SIG-M5 (cell line): ENCODE results near the gene KMT2A.
"Not testable (repeated sequence)": the region's sequence is repeated elsewhere in the genome, so short reads cannot be mapped to it uniquely, and the experiment has no call there.

Source experiments
- DNase-seq: peaks from one replicate; lab custom pipeline; 2025; lab: John Stamatoyannopoulos, UW

The KMT2A gene

DNA sequence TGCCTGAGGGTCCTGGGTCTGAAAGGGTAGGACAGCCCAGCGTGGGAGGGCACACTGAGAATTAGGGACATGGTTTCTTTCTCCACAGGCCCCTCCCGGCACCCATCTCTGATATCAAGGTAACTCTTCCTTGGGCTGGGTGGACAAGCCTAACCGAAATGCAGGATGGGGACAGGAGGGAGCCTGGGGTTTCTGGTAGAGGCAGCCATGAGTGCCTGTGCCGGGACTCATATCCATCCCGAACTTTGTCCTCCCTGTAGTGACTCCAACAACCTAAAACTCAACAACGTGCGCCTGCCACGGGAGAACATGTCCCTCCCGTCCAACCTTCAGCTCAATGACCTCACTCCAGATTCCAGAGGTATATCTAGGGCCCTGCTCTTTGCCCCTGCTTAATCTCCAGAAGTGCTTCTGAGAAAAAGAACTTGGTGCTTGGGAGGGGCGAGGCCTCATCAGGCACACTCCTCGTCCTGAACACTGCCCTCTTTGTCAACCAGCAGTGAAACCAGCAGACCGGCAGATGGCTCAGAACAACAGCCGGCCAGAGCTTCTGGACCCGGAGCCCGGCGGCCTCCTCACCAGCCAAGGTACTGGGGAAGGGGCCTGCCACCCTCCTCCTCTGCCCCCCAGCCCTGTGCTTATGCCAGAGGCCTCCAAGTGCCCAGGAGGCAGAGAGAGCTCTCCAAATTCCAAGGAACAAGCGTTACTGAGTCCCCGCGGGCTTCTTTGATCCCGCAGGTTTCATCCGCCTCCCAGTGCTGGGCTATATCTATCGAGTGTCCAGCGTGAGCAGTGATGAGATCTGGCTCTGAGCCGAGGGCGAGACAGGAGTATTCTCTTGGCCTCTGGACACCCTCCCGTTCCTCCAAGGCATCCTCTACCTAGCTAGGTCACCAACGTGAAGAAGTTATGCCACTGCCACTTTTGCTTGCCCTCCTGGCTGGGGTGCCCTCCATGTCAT is 97.8 kb downstream of the KMT2A start:
- no peak for DNase-seq

GRCh38 chr11:118535261-118535660 is 99.0 kb downstream of the KMT2A start:
- no peak for DNase-seq

GRCh38 chr11:118536726-118537125 is 100.4 kb downstream of the KMT2A start:
- DNase-seq: no peak

DNA sequence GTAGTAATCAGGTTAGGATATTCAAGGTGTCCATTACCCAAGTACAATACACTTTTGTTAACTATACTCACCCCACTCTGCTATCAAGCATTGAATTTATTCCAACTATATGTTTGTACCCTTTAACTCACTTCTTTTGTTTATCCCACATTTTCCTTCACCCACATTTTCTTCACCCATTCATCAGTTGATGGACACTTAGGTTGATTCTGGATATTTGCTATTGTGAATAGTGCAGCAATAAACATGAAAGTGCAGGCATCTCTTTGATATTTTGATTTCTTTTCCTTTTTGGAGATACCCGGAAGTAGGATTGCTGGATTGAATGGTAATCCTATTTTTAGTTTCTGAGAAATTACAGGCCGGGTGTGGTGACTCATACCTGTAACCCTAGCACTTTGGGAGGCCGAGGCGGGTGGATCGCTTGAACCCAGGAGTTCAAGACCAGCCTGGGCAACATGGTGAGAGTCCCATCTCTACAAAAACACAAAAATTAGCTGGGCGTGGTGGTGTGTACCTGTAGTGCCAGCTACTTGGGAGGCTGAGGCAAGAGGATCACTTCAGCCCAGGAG is 101.2 kb downstream of the KMT2A start:
- no peak for DNase-seq

DNA sequence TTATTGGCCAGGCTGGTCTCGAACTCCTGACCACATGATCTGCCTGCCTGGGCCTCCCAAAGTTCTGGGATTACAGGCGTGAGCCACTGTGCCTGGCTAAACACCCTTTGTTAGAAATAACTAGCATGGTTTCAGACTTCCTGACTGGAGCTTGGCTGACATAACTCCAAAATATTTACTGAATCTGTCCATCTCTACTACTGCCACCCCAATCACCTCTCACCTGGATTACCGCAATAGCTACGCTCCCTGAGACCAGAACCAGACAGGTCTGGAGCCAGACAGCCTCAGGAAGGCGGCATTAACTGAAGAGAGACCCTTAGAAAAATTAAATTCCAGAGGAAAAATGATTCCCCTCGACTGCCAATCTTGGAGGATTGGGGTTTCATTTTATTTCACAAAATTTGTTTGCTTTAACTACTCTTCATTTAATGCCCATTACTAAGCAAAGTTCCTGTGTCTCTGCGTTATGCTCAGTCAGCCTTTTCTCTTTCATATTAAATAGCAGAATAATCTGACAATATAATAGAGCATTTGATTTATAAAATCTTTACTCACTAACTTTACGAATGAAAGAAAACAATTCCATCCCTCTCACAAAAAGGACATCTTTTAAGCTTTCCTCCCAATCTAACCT is 107.8 kb downstream of the KMT2A start:
- DNase-seq: no peak

GRCh38 chr11:118544647-118545010 is 108.3 kb downstream of the KMT2A start:
- no peak for DNase-seq

GRCh38 chr11:118545533-118545932 is 109.2 kb downstream of the KMT2A start:
- no peak for DNase-seq

DNA sequence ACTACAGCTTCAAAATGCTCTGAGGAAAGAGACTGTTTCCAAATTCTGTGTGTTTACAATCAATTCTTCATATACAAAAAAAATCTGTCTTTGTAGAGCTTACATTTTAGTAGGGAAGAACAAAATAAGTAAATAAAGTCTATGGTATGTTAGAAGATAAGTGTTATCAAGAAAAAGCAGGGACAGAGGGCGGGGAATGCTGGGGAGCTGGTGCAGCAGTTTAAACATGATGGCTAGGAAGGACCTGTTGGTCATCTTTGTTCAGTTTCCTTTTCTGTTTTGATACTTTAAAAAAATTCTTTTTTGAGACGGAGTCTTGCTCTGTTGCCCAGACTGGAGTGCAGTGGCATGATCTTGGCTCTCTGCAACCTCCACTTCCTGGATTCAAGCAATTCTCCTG is 110.8 kb downstream of the KMT2A start:
- DNase-seq: no peak

DNA sequence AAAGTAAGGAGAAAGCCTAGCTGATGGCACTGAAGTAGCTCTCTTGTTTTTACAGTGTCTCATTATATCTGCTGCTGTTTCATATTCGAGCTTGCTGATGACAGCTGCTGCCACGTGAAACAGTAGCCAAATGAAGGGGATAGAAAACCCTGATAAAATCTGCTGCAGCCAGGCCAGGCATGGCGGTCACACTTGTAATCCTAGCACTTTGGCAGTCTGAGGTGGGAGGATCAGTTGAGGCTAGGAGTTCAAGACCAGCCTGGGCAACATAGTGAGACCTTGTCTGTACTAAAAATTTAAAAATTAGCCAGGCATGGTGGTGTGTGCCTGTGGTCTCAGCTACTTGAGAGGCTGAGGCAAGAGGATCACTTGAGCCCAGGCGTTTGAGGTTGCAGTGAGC is 116.0 kb downstream of the KMT2A start:
- DNase-seq: no peak

DNA sequence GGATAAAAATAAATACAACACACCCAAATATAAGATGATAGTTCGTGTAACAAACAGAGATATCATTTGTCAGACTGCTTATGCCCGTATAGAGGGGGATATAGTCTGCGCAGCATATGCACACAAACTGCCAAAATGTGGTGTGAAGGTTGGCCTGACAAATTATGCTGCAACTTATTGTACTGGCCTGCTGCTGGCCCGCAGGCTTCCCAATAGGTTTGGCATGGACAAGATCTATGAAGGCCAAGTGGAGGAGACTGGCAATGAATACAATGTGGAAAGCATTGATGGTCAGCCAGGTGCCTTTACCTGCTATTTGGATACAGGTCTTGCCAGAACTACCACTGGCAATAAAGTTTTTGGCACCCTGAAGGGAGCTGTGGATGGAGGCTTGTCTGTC is 124.5 kb downstream of the KMT2A start:
- DNase-seq: no peak

- no peak for DNase-seq
These were observed 128.8 kb downstream of the KMT2A start for GRCh38 chr11:118565051-118565450.

- no peak for DNase-seq
These were observed 133.4 kb downstream of the KMT2A start for GRCh38 chr11:118569670-118570069.

DNA sequence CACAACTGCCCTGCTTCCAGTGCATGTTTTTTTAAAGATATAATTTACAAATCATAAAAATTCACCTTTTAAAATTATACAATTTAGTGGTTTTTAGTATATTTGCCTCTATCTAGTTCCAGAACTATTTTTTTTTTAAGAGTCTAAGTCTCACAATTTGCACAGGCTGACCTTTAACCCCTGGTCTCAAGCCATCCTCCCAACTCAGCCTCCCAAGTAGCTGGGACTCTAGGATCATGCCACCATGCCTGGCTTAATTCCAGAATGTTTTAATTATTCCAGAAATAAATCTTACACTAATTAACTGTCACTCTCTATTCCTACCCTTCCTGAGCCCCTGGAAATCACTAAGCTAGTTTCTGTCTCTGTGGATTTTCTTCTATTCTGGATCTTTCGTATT is 134.5 kb downstream of the KMT2A start:
- no peak for DNase-seq

DNA sequence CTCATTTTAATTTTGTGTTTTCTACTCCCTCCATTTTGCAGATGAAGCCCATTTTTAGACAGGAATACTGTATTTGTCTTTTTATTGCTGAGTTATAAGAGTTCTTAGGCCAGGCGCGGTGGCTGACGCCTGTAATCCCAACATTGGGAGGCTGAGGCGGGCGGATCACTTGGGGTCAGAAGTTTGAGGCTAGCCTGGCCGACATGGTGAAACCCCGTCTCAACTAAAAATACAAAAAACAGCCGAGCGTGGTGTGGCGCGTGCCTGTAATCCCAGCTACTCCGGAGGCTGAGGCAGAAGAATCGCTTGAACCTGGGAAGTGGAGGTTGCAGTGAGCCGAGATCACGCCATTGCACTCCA is 135.4 kb downstream of the KMT2A start:
- not testable (repeated sequence) for DNase-seq

DNA sequence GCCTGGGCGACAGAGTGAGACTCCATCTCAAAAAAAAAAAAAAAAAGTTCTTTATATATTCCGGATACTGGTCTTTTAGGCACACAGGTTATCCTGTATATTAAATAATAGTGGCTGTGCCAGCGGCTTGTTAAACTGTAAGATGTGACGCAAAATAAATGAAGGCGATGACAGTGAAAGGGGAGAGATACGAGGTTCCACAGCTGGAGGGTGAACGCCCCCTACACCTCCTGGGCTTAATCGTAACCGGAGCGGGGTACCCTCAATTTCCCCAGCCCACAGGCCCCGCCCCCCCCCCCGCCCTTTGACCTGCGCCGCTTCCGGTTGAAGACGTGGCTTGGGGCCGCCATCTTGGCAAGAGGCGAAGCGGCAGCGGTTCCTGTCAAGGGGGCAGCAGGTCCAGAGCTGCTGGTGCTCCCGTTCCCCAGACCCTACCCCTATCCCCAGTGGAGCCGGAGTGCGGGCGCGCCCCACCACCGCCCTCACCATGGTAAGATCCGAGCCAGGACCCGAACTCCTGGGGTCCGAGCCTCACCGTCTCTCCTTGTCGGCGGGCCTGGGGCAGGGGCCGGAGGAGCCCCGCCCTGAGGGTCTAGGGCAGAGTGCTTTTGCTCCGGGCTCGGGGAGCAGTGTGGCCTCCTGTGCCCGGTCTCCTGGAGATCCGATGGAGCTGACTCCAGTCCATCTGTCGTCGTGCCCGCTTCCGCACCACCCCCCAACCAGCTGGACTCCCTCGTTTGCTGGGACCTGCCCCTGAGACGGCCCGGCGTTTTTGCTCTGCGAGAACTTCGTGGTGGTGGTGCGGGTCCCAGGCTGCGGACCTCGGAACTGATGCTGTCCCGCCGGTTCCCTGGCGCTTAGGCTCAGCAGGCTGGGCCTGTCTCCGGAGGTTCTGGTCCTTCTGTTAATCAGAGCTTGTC is 136.0 kb downstream of the KMT2A start, which contains the start of gene ARCN1:
TSS of gene ARCN1 (plus strand) at position 349 of the 920 bp plus-strand sequence. CDS start at position 488, 139 bp downstream.
- DNase-seq: no peak

DNA sequence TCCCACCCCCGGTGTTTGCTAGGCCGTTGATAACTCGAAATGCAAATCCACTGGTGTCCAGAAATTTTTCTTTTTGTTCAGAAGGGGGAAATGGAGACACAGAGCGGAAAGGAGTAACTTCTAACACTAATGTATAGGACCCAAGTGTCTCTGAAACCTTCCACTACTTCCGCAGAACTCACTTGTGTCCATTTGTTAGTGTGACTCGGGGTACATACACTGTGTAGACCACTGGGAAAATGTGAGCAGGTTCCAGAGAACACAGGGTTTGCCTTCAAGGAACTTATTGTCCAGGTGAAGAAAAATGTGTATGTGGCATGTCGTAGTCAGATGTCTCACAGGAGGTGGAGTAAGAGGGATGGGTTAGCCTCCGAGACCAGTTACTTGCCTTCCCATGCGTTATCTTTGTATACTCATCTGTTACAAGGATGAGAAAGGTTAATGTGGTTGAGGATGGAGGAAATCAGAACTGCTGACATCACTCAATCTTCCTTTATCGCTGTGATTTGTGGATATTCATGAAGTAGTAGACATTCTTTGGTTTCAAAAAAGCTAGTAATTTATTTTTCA is 136.8 kb downstream of the KMT2A start:
- DNase-seq: no peak

GRCh38 chr11:118574636-118575035 is 138.3 kb downstream of the KMT2A start:
- DNase-seq: no peak
